ENCODE measurements around the gene SFXN1. TPM values are rescaled to one million over a fixed set of nuclear protein-coding genes. Genes with fewer than 3 reads are reported as not detected.

Gene SFXN1
- total and polyA plus RNA-seq, 2 donors (not counting 3 experiments of a cell fraction or from before 2014, with no cell fraction given): 61.7 to 69.3 TPM

GRCh38 chr5:175479125-175479881 is 943 bp downstream of the SFXN1 start:
- TF ChIP-seq MYC (IDR thresholded peaks at IDR 0.05; ENCODE audit: low read depth, low read length): no peak
- TF ChIP-seq CTCF (IDR thresholded peaks at IDR 0.05; ENCODE audit: extremely low read depth in 1 of 2, insufficient read depth in 1 of 2, low read depth in 1 of 2, low read length in 2 of 2): no peak
- no peak for TF ChIP-seq FOS (IDR thresholded peaks at IDR 0.05; ENCODE audit: borderline replicate concordance, insufficient read depth, low read length)
- TF ChIP-seq JUN (IDR thresholded peaks at IDR 0.05; ENCODE audit: borderline replicate concordance, insufficient read depth, insufficient read length, low read depth): no peak
- Histone ChIP-seq H3K27ac (ENCODE audit: insufficient read depth, low read depth, low read length) (peak overlapping the region; percentile 6), H3K4me2 (ENCODE audit: insufficient read depth, low read length) (peak overlapping the region; percentile 93), H3K36me3 (ENCODE audit: control insufficient read depth in 2 of 2, extremely low read depth in 1 of 2, insufficient read depth in 2 of 2, low read length in 2 of 2) (peaks cover 2% of the 10 kb centered on the region in 2 experiments), H3K9me1 (replicated peaks; ENCODE audit: control insufficient read depth, extremely low read depth, insufficient read depth, low read length) (no peaks in the 10 kb centered on the region), H3K9ac (replicated peaks; ENCODE audit: extremely low read depth, insufficient read depth, low read length) (peak overlapping the region; percentile 70), H3K4me1 (ENCODE audit: control insufficient read depth, extremely low read depth, insufficient read depth, low read length) (peaks cover 17% of the 10 kb centered on the region), H3K27me3 (ENCODE audit: control insufficient read depth in 2 of 2, insufficient read depth in 2 of 2, low read length in 2 of 2) (peaks cover 0 to 3% of the 10 kb centered on the region in 2 experiments), H2AFZ (ENCODE audit: low read depth, low read length) (peak overlapping the region; percentile 99), H4K20me1 (replicated peaks; ENCODE audit: control insufficient read depth, extremely low read depth, insufficient read depth, low read length) (no peaks in the 10 kb centered on the region), H3K79me2 (ENCODE audit: control insufficient read depth, insufficient read depth, low read length) (peaks cover 55% of the 10 kb centered on the region), H3K9me3 (replicated peaks; ENCODE audit: control insufficient read depth, insufficient read depth, low read length) (no peaks in the 10 kb centered on the region), H3K4me3 (replicated peaks in 1 of 3; ENCODE audit: insufficient read depth in 1 of 3, low read depth in 1 of 3, low read length in 3 of 3) (peak overlapping the region; percentile 51 to 81 (median 80))
- dilution Hi-C loops (cut with MboI; ENCODE audit: extremely low pct_ligation_motif_present, low sequenced_read_pairs): no loop called here
- intact Hi-C loops (cut with micrococcal nuclease): loop anchor here (2.0 kb wide), 1 partner anchor 55 kb away; no protein-coding TSS in a partner anchor
- FAIRE-seq (peak; percentile 71), DNase-seq (ENCODE audit: low read depth, low spot score) (no peak)
- BruUV-seq (replicated peaks): TSS peak; percentile 34
- ChIA-PET CTCF (interaction anchor here (1.6 to 3.6 kb wide), 2 partner anchors 15 to 55 kb away, joined by 4 to 29 read pairs; no protein-coding TSS in a partner anchor), POLR2A (no interaction called here)

GRCh38 chr5:175483337-175483736 is 5.0 kb downstream of the SFXN1 start:
- Histone ChIP-seq H3K4me1 (ENCODE audit: control insufficient read depth, extremely low read depth, insufficient read depth, low read length) (peaks cover 15% of the 10 kb centered on the region), H3K4me3 (replicated peaks in 1 of 3; ENCODE audit: insufficient read depth in 1 of 3, low read depth in 1 of 3, low read length in 3 of 3) (no peak overlapping the region), H3K79me2 (ENCODE audit: control insufficient read depth, insufficient read depth, low read length) (peaks cover 94% of the 10 kb centered on the region), H3K9ac (replicated peaks; ENCODE audit: extremely low read depth, insufficient read depth, low read length) (no peak overlapping the region), H3K27me3 (ENCODE audit: control insufficient read depth in 2 of 2, insufficient read depth in 2 of 2, low read length in 2 of 2) (no peaks in the 10 kb centered on the region), H4K20me1 (replicated peaks; ENCODE audit: control insufficient read depth, extremely low read depth, insufficient read depth, low read length) (peaks cover 4% of the 10 kb centered on the region), H3K4me2 (ENCODE audit: insufficient read depth, low read length) (no peak overlapping the region), H3K36me3 (ENCODE audit: control insufficient read depth in 2 of 2, extremely low read depth in 1 of 2, insufficient read depth in 2 of 2, low read length in 2 of 2) (peaks cover 2 to 5% of the 10 kb centered on the region in 2 experiments), H3K9me3 (replicated peaks; ENCODE audit: control insufficient read depth, insufficient read depth, low read length) (no peaks in the 10 kb centered on the region), H2AFZ (ENCODE audit: low read depth, low read length) (no peak overlapping the region), H3K9me1 (replicated peaks; ENCODE audit: control insufficient read depth, extremely low read depth, insufficient read depth, low read length) (no peaks in the 10 kb centered on the region), H3K27ac (ENCODE audit: insufficient read depth, low read depth, low read length) (no peak overlapping the region)
- intact Hi-C loops (cut with micrococcal nuclease): no loop called here
- dilution Hi-C loops (cut with MboI; ENCODE audit: extremely low pct_ligation_motif_present, low sequenced_read_pairs): no loop called here
- ChIA-PET POLR2A (no interaction called here), CTCF (no interaction called here)
- no peak for TF ChIP-seq GATA2 (IDR thresholded peaks at IDR 0.05; ENCODE audit: insufficient read depth, insufficient read length, low read depth, low read length)
- TF ChIP-seq JUN (IDR thresholded peaks at IDR 0.05; ENCODE audit: borderline replicate concordance, insufficient read depth, insufficient read length, low read depth): no peak
- no peak for TF ChIP-seq POLR2AphosphoS5 (IDR thresholded peaks at IDR 0.05; ENCODE audit: insufficient read depth, low read depth, low read length)
- no peak for TF ChIP-seq CTCF (IDR thresholded peaks at IDR 0.05; ENCODE audit: extremely low read depth in 1 of 2, insufficient read depth in 1 of 2, low read depth in 1 of 2, low read length in 2 of 2)
- BruUV-seq (replicated peaks): no TSS peak
- FAIRE-seq (no peak), DNase-seq (ENCODE audit: low read depth, low spot score) (no peak)
